Left lung (tissue), 10 donors: ENCODE measurements around the gene FAM241A. TPM values are rescaled to one million over a fixed set of nuclear protein-coding genes. Genes with fewer than 3 reads are reported as not detected.

Experiments used
- ATAC-seq: fragments of 200-7000 bp; cut with Tn5 transposase; one replicate; pipeline ENCODE4 v1.9.1; 2020; ENCODE audit warnings: moderate library complexity
- DNase-seq, 4 donors: peaks; one replicate each; pipeline ENCODE4 v3.0.0-alpha.2; 2013 to 2020
- H3K27ac ChIP-seq, 2 donors: fragments of 200-600 bp; sonication (generic) in 1 of 2; one replicate each; pipeline versions ENCODE4 v1.5.0 to v1.8.0; 2020 to 2021
- H3K27me3 ChIP-seq, 2 donors: fragments of 200-600 bp; sonication (generic) in 1 of 2; one replicate each; pipeline versions ENCODE4 v1.5.0 to v1.8.0; 2020 to 2021
- H3K36me3 ChIP-seq, 2 donors: fragments of 200-600 bp; sonication (generic) in 1 of 2; one replicate each; pipeline versions ENCODE4 v1.5.0 to v1.8.0; 2020 to 2021
- H3K4me1 ChIP-seq, 2 donors: fragments of 200-600 bp; one replicate each; pipeline ENCODE4 v1.8.0; 2021
- H3K4me3 ChIP-seq, 2 donors: fragments of 200-600 bp; sonication (generic) in 1 of 2; one replicate each; pipeline versions ENCODE4 v1.5.0 to v1.8.0; 2020 to 2021; ENCODE audit warnings: mild to moderate bottlenecking in 1 of 2
- H3K9me3 ChIP-seq, 2 donors: fragments of 200-600 bp; sonication (generic) in 1 of 2; one replicate each; pipeline versions ENCODE4 v1.5.0 to v1.8.0; 2020 to 2021
- CTCF ChIP-seq, 2 donors: fragments of 200-600 bp; sonication (generic) in 1 of 2; IDR thresholded peaks; one replicate each; pipeline versions ENCODE4 v1.5.0 to v1.8.0; 2021; ENCODE audit warnings: antibody characterized with exemption in 2 of 2
- intact Hi-C, 2 donors: fragments of 100-400 bp; cut with DNase I; formaldehyde crosslinking; loops; one replicate each; pipeline versions ENCODE4 v1.11.2 to v1.14.2; 2022
- polyA plus RNA-seq, 6 donors: library from polyadenylated mRNA; unstranded; fragments of 120-200 nt; gene quantifications; one replicate each; pipeline ENCODE4 v1.2.1, GENCODE V29; 2013; ENCODE audit not compliant: insufficient read length in 6 of 6
- total RNA-seq, 2 donors: library from RNA; stranded (reverse); fragmentation: NEBNext Ultra II Directional; extraction: Animal tissue kit (Norgen Biotek cat#: 25700); gene quantifications; one replicate each; pipeline ENCODE4 v1.2.1, GENCODE V29; 2021
- donor health status: DM: no; HTN: yes; CAD: no.
- donor health status: DM: no; HTN: no; CAD: no.

The FAM241A gene
- total and polyA plus RNA-seq, 8 donors = 2.6 to 5.0 (median 3.0) TPM

GRCh38 chr4:112213091-112213490 is 67.8 kb downstream of the FAM241A start:
- Histone ChIP-seq H3K4me3 (no peak overlapping the region), H3K27ac (no peak overlapping the region), H3K36me3 (no peaks in the 10 kb centered on the region), H3K27me3 (no peaks in the 10 kb centered on the region), H3K4me1 (peaks cover 0 to 12% of the 10 kb centered on the region in 2 donors), H3K9me3 (no peaks in the 10 kb centered on the region)
- intact Hi-C loops = no loop called here
- no peak for DNase-seq
- no peak for TF ChIP-seq CTCF (IDR thresholded peaks at IDR 0.05)
- ATAC-seq = no peak

- Histone ChIP-seq H3K27me3 (no peaks in the 10 kb centered on the region), H3K4me3 (no peak overlapping the region), H3K27ac (peak overlapping the region in 1 of 2 donors; percentile 45), H3K4me1 (peaks cover 0 to 12% of the 10 kb centered on the region in 2 donors), H3K9me3 (no peaks in the 10 kb centered on the region), H3K36me3 (no peaks in the 10 kb centered on the region)
- intact Hi-C loops = no loop called here
- ATAC-seq (peak; percentile 32), DNase-seq (no peak)
- TF ChIP-seq CTCF (IDR thresholded peaks at IDR 0.05) = no peak
These were observed 68.6 kb downstream of the FAM241A start for GRCh38 chr4:112213856-112214255.

GRCh38 chr4:112214390-112215264 is 69.4 kb downstream of the FAM241A start:
- H3K36me3 ChIP-seq = no peaks in the 10 kb centered on the region
- H3K27ac ChIP-seq = peak overlapping the region in 1 of 2 donors; percentile 45
- peaks cover 0 to 12% of the 10 kb centered on the region in 2 donors for H3K4me1 ChIP-seq
- TF ChIP-seq CTCF (IDR thresholded peaks at IDR 0.05) = peak in 1 of 2 donors; percentile 29
- H3K27me3 ChIP-seq = no peaks in the 10 kb centered on the region
- intact Hi-C loops = no loop called here
- peak; percentile 62 for ATAC-seq
- no peaks in the 10 kb centered on the region for H3K9me3 ChIP-seq
- peak in 1 of 4 donors; percentile 10 for DNase-seq
- H3K4me3 ChIP-seq = no peak overlapping the region

- intact Hi-C loops = no loop called here
- no peak for DNase-seq
These were observed 74.6 kb downstream of the FAM241A start for GRCh38 chr4:112219826-112220366.

More at GRCh38 chr4:112219826-112220366, 74.6 kb downstream of the FAM241A start:
- no peaks in the 10 kb centered on the region for H3K36me3 ChIP-seq
- H3K27ac ChIP-seq = no peak overlapping the region
- H3K9me3 ChIP-seq = peaks cover 0 to 8% of the 10 kb centered on the region in 2 donors
- no peak for TF ChIP-seq CTCF (IDR thresholded peaks at IDR 0.05)
- ATAC-seq = no peak
- no peak overlapping the region for H3K4me3 ChIP-seq
- no peaks in the 10 kb centered on the region for H3K27me3 ChIP-seq
- H3K4me1 ChIP-seq = peaks cover 0 to under 1% of the 10 kb centered on the region in 2 donors
